Activated T-helper 1 cell treated with anti-CD3 and anti-CD28 coated beads, Interleukin-2, amount 50 U/mL, for 16 hours (primary cell): ENCODE measurements around the gene LSM3.
"Not testable (repeated sequence)": the region's sequence is repeated elsewhere in the genome, so short reads cannot be mapped to it uniquely, and the experiment has no call there.

Source experiments
- DNase-seq, 2 donors: peaks; one replicate each; pipeline ENCODE4 v3.0.0-alpha.2; 2020; ENCODE audit warnings: low read depth in 1 of 2, low spot score in 1 of 2

LSM3 gene

GRCh38 chr3:14221902-14222301 lies 43.3 kb downstream of the LSM3 start:
- no peak for DNase-seq

GRCh38 chr3:14222457-14222856 lies 43.8 kb downstream of the LSM3 start:
- no peak for DNase-seq

- DNase-seq: no peak
These were observed 44.4 kb downstream of the LSM3 start for GRCh38 chr3:14222900-14223594.

GRCh38 chr3:14223595-14223994 lies 45.0 kb downstream of the LSM3 start:
- DNase-seq: no peak

- DNase-seq: no peak
These were observed 46.3 kb downstream of the LSM3 start for GRCh38 chr3:14224895-14225294.

- DNase-seq: no peak
These were observed 46.8 kb downstream of the LSM3 start for GRCh38 chr3:14225421-14225820.

- DNase-seq: not testable (repeated sequence)
These were observed 47.7 kb downstream of the LSM3 start for GRCh38 chr3:14226351-14226750.

GRCh38 chr3:14227856-14228255 lies 49.2 kb downstream of the LSM3 start:
- DNase-seq: no peak

GRCh38 chr3:14228681-14229470 lies 50.3 kb downstream of the LSM3 start:
- no peak for DNase-seq

- not testable (repeated sequence) for DNase-seq
These were observed 51.1 kb downstream of the LSM3 start for GRCh38 chr3:14229695-14230094.

- DNase-seq: no peak
These were observed 52.1 kb downstream of the LSM3 start for GRCh38 chr3:14230729-14231128.

GRCh38 chr3:14231145-14231990 lies 52.8 kb downstream of the LSM3 start:
- no peak for DNase-seq

GRCh38 chr3:14231998-14232501 lies 53.4 kb downstream of the LSM3 start:
- DNase-seq: no peak

GRCh38 chr3:14234251-14235002 lies 55.8 kb downstream of the LSM3 start:
- no peak for DNase-seq

- DNase-seq: no peak
These were observed 56.6 kb downstream of the LSM3 start for GRCh38 chr3:14235003-14235911.

GRCh38 chr3:14235912-14236295 lies 57.3 kb downstream of the LSM3 start:
- DNase-seq: no peak

- DNase-seq: no peak
These were observed 58.3 kb downstream of the LSM3 start for GRCh38 chr3:14236902-14237301.

GRCh38 chr3:14237457-14237856 lies 58.8 kb downstream of the LSM3 start:
- DNase-seq: no peak

- no peak for DNase-seq
These were observed 59.7 kb downstream of the LSM3 start for GRCh38 chr3:14238356-14238755.

- no peak for DNase-seq
These were observed 60.3 kb downstream of the LSM3 start for GRCh38 chr3:14238930-14239329.
